ENCODE measurements around the gene CA10.

- TF ChIP-seq RAD21 (conservative IDR thresholded peaks at IDR 0.05) = no peak
- TF ChIP-seq CTCF (IDR thresholded peaks at IDR 0.05; ENCODE audit: poor library complexity, severe bottlenecking) = no peak
- TF ChIP-seq, protein P1, sequence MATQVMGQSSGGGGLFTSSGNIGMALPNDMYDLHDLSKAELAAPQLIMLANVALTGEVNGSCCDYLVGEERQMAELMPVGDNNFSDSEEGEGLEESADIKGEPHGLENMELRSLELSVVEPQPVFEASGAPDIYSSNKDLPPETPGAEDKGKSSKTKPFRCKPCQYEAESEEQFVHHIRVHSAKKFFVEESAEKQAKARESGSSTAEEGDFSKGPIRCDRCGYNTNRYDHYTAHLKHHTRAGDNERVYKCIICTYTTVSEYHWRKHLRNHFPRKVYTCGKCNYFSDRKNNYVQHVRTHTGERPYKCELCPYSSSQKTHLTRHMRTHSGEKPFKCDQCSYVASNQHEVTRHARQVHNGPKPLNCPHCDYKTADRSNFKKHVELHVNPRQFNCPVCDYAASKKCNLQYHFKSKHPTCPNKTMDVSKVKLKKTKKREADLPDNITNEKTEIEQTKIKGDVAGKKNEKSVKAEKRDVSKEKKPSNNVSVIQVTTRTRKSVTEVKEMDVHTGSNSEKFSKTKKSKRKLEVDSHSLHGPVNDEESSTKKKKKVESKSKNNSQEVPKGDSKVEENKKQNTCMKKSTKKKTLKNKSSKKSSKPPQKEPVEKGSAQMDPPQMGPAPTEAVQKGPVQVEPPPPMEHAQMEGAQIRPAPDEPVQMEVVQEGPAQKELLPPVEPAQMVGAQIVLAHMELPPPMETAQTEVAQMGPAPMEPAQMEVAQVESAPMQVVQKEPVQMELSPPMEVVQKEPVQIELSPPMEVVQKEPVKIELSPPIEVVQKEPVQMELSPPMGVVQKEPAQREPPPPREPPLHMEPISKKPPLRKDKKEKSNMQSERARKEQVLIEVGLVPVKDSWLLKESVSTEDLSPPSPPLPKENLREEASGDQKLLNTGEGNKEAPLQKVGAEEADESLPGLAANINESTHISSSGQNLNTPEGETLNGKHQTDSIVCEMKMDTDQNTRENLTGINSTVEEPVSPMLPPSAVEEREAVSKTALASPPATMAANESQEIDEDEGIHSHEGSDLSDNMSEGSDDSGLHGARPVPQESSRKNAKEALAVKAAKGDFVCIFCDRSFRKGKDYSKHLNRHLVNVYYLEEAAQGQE (IDR thresholded peaks at IDR 0.05; ENCODE audit: borderline replicate concordance) = no peak
- no peak for TF ChIP-seq EP300 (conservative IDR thresholded peaks at IDR 0.05; ENCODE audit: poor library complexity, severe bottlenecking)
- peak; percentile 68 for TF ChIP-seq POLR2AphosphoS5 (IDR thresholded peaks at IDR 0.05)
- no peak for TF ChIP-seq EZH2 (IDR thresholded peaks at IDR 0.05; ENCODE audit: borderline replicate concordance, insufficient read depth, low read length, poor library complexity, severe bottlenecking)
- no peak for TF ChIP-seq TAF1 (IDR thresholded peaks at IDR 0.05; ENCODE audit: low read depth)
Observed at GRCh38 chr17:52202520-52203080, 44.1 kb upstream of the CA10 start.
